Ovary (tissue), 9 donors: ENCODE results near the gene GNB5. TPM values are rescaled to one million over a fixed set of nuclear protein-coding genes. Genes with fewer than 3 reads are reported as not detected.

Experiments used
- DNase-seq, 5 donors: peaks; one replicate each; pipeline ENCODE4 v3.0.0-alpha.2; 2019 to 2020
- H3K27ac ChIP-seq, 2 donors: fragments of 200-600 bp; one replicate each; pipeline versions ENCODE4 v1.5.1 to v1.8.0; 2019 to 2022
- H3K27me3 ChIP-seq: fragments of 200-600 bp; one replicate; pipeline ENCODE4 v1.8.0; 2022
- H3K36me3 ChIP-seq: fragments of 200-600 bp; sonication (generic); one replicate; pipeline ENCODE4 v1.5.1; 2019
- H3K4me1 ChIP-seq: one replicate; pipeline ENCODE4 v1.8.1; 2013; ENCODE audit warnings: mild to moderate bottlenecking, moderate library complexity; ENCODE audit not compliant: insufficient read depth
- H3K4me3 ChIP-seq: fragments of 200-600 bp; sonication (generic); one replicate; pipeline ENCODE4 v1.5.1; 2017
- H3K9me3 ChIP-seq, 2 donors: fragments of 200-600 bp in 1 of 2; sonication (generic) in 1 of 2; one replicate each; pipeline versions ENCODE4 v1.5.1 to v1.8.1; 2013 to 2019; ENCODE audit warnings: mild to moderate bottlenecking in 1 of 2, moderate library complexity in 1 of 2
- EP300 ChIP-seq: sonication (generic); formaldehyde crosslinking; IDR thresholded peaks from one replicate; pipeline ENCODE4 v1.6.1; 2017; ENCODE audit warnings: antibody characterized with exemption
- POLR2A ChIP-seq: fragments of 450-650 bp; IDR thresholded peaks from one replicate; pipeline ENCODE4 v1.6.1; 2017; ENCODE audit warnings: antibody characterized with exemption, mild to moderate bottlenecking, moderate library complexity
- WGBS, 3 donors: extraction: QIAGEN DNeasy Blood & Tissue Kit in 1 of 3; methylation state at CpG; one replicate each; pipeline versions ENCODE4 v1.1.5 to v1.1.7; 2013 to 2017; 5-methylcytosine and 5-hydroxymethylcytosine counted together
- intact Hi-C, 4 donors: fragments of 100-400 bp; cut with DNase I; formaldehyde crosslinking; loops; one replicate each; pipeline versions ENCODE4 v1.11.0 to v1.15.1; 2022 to 2023
- polyA plus RNA-seq, 2 donors: library from polyadenylated mRNA; stranded (reverse); fragments of 200-250 nt in 1 of 2; fragments of 350-450 nt in 1 of 2; fragmentation: Illumina TruSeq in 1 of 2; extraction: RNeasy Lipid Tissue Mini Kit (QIAGEN cat#74804) in 1 of 2; gene quantifications; one replicate each; pipeline ENCODE4 v1.2.3, GENCODE V29; 2013 to 2014
- total RNA-seq, 7 donors: library from RNA; depleted of rRNA in 2 of 7; stranded (reverse); fragments of >200 nt in 2 of 7; fragmentation: NEBNext Ultra II Directional in 3 of 7; extraction: Animal tissue kit (Norgen Biotek cat#: 25700) in 3 of 7; gene quantifications; one replicate each; pipeline versions ENCODE4 v1.1.0 to v1.2.4, GENCODE V29; 2016 to 2023
- TF ChIP-seq, protein P1 (sequence below), 3 donors: fragments of 450-650 bp in 2 of 3; fragments of 200-600 bp in 1 of 3; IDR thresholded peaks; one replicate each; pipeline versions ENCODE4 v1.5.1 to v1.8.0; 2016 to 2022; ENCODE audit warnings: antibody characterized with exemption in 3 of 3, mild to moderate bottlenecking in 1 of 3
- donor health status: DM: no; HTN: no; CAD: no; lungs with moderate emphysema.
- donor health status: DM: no; HTN: no; CAD: no.
- donor health status: Bipolar disorder and iron deficiency.
- donor health status: DM: yes; HTN: yes; CAD: no.
- donor health status: DM: no; HTN: no; CAD: no.
- donor health status: DM: yes; HTN: yes; CAD: no.

GNB5 gene
- total and polyA plus RNA-seq, 9 donors: 49.2 to 101 (median 64.8) TPM

DNA sequence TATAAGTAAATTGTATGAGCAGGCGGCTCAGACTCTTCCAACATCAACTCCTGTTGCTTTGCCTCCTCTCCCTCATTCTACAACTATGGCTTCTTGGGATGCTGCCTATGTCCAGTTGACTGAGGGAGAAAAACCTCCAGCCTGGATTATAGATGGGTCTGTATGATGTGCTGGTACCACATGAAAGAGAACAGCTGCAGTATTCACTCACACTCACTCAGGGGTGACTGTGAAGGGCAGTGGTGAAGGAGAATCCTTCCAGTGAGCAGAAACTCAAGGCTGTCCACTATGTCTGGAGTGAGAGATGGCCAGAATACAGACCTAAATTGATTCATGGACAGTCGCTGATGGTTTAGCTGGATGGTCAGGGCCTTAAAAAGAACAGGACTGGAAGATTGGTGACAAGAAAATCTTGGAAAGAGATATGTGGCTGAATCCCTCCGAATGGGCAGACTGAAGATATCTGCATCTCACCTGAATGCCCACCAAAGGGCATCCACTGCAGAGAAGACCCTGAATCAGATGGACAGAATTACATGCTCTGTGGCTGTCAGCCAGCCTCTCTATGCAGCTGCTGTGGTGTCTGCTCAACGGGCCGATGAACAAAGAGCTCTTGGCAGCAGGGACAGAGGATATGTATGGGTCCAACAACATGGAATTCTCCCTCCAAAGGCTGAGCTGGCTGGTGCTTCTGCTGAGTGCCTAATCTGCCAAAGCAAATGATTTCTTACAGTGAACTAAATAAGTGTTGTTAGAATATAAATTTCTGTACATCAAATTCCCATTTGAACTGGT is 76.7 kb downstream of the GNB5 start:
- 56 to 60% (median 58%) methylated on average over 5 of the region's 5 CpGs for WGBS, 3 donors

DNA sequence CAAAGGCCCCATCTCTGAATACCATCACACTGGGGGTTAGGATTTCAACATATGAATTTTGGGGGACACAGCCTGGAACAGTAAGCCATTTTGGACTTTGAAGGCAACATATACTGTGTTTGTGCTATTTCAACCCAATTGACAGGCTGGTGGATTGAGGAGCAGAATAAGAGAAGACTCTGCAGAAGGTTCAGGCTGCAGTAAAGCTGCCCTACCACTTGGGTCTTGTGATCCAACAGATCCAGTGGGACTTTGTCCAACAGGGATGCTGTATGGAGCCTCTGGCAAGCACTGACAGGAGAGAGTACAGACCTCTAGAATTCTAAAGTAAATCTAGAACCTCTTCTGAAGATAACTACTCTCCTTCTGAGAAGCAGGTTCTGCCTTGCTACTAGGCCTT is 77.5 kb downstream of the GNB5 start:
- TF ChIP-seq, protein P1, sequence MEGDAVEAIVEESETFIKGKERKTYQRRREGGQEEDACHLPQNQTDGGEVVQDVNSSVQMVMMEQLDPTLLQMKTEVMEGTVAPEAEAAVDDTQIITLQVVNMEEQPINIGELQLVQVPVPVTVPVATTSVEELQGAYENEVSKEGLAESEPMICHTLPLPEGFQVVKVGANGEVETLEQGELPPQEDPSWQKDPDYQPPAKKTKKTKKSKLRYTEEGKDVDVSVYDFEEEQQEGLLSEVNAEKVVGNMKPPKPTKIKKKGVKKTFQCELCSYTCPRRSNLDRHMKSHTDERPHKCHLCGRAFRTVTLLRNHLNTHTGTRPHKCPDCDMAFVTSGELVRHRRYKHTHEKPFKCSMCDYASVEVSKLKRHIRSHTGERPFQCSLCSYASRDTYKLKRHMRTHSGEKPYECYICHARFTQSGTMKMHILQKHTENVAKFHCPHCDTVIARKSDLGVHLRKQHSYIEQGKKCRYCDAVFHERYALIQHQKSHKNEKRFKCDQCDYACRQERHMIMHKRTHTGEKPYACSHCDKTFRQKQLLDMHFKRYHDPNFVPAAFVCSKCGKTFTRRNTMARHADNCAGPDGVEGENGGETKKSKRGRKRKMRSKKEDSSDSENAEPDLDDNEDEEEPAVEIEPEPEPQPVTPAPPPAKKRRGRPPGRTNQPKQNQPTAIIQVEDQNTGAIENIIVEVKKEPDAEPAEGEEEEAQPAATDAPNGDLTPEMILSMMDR (IDR thresholded peaks at IDR 0.05): no peak
- DNase-seq: no peak
- intact Hi-C loops: no loop called here
- H3K27me3 ChIP-seq: no peaks in the 10 kb centered on the region
- H3K27ac ChIP-seq: no peak overlapping the region
- H3K36me3 ChIP-seq: no peaks in the 10 kb centered on the region
- no peak overlapping the region for H3K4me3 ChIP-seq
- peaks cover 1% of the 10 kb centered on the region for H3K4me1 ChIP-seq
- H3K9me3 ChIP-seq: no peaks in the 10 kb centered on the region

More for the DNA sequence above, 76.7 kb downstream of the GNB5 start:
- Histone ChIP-seq H3K4me3 (no peak overlapping the region), H3K27ac (no peak overlapping the region), H3K9me3 (no peaks in the 10 kb centered on the region), H3K4me1 (peaks cover 1% of the 10 kb centered on the region), H3K36me3 (no peaks in the 10 kb centered on the region), H3K27me3 (no peaks in the 10 kb centered on the region)
- DNase-seq: no peak
- intact Hi-C loops: no loop called here
- TF ChIP-seq, protein P1 (IDR thresholded peaks at IDR 0.05): no peak
- TF ChIP-seq POLR2A: no peak
- TF ChIP-seq EP300: no peak

DNA sequence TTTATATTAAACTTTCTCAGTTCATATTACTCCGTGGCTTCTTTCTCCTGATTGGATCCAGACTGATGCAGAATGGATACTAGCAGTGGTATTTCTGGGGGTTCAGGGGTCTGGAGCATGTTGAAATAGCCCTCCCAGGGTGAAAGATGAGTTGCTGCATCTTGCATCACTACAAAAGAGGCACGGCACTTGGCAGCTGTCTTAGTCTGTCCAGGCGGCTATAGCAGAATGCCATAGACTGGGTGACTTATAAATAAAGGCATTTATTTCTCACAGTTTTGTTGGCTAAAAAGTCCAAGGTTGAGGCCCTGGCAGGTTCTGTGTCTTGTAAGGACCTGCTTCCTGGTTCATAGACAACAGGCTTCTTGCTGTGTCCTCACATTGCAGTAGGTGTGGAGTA is 78.0 kb downstream of the GNB5 start:
- H3K4me1 ChIP-seq: peaks cover 1% of the 10 kb centered on the region
- intact Hi-C loops: no loop called here
- no peaks in the 10 kb centered on the region for H3K9me3 ChIP-seq
- WGBS, 3 donors: 86 to 89% (median 88%) methylated on average over 3 of the region's 3 CpGs
- no peak overlapping the region for H3K4me3 ChIP-seq
- TF ChIP-seq POLR2A: no peak
- TF ChIP-seq EP300: no peak
- TF ChIP-seq, protein P1 (IDR thresholded peaks at IDR 0.05): no peak
- no peak overlapping the region for H3K27ac ChIP-seq
- no peaks in the 10 kb centered on the region for H3K36me3 ChIP-seq
- no peaks in the 10 kb centered on the region for H3K27me3 ChIP-seq
- no peak for DNase-seq

DNA sequence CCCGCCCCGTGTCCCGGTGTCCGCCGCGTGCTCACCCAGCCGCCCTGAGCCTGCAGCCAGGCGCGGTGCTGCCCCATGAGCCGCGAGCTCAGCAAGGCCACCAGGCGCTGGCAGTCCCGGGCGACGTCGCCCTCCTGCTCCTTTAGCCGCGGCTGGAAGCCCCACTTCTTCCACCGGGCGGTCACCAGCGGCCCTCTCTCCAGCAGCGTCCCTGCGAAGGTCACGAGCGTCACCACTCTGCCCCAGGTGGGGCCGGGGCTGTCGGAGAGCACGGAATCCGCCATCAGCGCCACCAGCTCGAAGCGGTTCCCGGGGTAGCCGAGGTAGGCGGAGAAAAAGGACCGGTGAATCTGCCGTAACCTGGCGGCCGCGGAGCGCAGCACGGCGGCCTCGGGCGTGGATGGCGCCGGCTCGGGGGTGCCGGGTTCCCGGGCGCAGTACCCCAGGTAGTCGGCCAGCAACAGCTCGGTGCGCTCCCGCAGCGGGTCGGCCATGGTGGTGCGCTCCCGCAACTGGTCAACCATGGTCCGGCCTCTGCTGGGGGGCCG is 78.9 kb downstream of the GNB5 start:
- H3K27me3 ChIP-seq: no peaks in the 10 kb centered on the region

More for the DNA sequence above, 78.9 kb downstream of the GNB5 start:
- intact Hi-C loops: no loop called here
- DNase-seq: peak in 2 of 5 donors; percentile 43 to 51
- Histone ChIP-seq H3K4me1 (peaks cover 1% of the 10 kb centered on the region), H3K9me3 (no peaks in the 10 kb centered on the region), H3K36me3 (no peaks in the 10 kb centered on the region), H3K27ac (no peak overlapping the region), H3K4me3 (peak overlapping the region; percentile 42)
- 1 to 2% (median 1%) methylated on average over 54 to 61 of the region's 61 CpGs for WGBS, 3 donors
- TF ChIP-seq, protein P1 (IDR thresholded peaks at IDR 0.05): peak in 1 of 3 donors; percentile 24
- TF ChIP-seq EP300: no peak
